Measurements from ENCODE around the gene NCDN.

The NCDN gene

GRCh38 chr1:35592991-35593769 is 35.6 kb downstream of the NCDN start:
- no peak for DNase-seq

GRCh38 chr1:35594005-35594760 is 36.6 kb downstream of the NCDN start:
- DNase-seq: no peak

DNA sequence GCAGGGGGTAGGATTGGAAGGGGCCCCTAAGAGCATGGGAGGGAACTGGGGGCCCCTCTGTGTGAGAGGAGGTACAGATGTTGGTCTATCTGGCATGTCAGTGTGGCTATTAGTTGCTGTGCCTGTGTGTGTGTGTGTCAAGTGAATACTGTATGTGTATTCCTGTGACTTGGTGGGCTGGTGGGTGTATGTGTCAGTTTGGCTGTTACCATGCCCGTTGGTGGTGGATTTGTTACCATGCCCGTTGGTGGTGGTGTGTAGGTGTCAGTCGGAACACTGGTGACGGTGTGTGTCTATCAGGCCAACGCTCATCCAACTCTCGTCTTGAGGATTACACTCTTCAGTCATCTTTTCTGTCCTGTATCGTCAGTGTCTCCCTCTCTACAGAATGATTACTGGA is 38.1 kb downstream of the NCDN start:
- DNase-seq: no peak

- DNase-seq: no peak
Observed at GRCh38 chr1:35597870-35598269, 40.3 kb downstream of the NCDN start.

- no peak for DNase-seq
Observed at GRCh38 chr1:35598895-35599294, 41.3 kb downstream of the NCDN start.

GRCh38 chr1:35599411-35599810 is 41.8 kb downstream of the NCDN start:
- DNase-seq: no peak

DNA sequence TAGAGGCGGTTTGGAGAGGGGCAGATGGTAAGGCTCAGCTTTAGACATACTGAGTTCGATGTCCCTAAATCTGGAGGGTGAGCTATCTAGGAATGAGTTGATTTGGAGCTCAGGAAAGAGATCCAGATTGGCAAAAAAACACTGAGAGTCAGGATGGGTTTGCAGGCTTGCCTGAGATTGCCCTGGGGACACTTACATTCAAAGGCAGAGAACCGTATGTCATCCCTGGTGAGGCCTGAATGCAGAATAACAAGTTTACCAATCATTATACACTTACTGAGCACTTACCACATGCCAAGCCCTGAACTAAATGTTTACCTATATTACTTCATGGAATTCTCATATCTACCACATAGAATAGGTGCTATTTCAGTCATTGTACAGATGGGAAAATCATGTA is 43.0 kb downstream of the NCDN start:
- DNase-seq: no peak

GRCh38 chr1:35603468-35603867 is 45.9 kb downstream of the NCDN start:
- DNase-seq: no peak

- DNase-seq: no peak
Observed at GRCh38 chr1:35603941-35604340, 46.3 kb downstream of the NCDN start.

DNA sequence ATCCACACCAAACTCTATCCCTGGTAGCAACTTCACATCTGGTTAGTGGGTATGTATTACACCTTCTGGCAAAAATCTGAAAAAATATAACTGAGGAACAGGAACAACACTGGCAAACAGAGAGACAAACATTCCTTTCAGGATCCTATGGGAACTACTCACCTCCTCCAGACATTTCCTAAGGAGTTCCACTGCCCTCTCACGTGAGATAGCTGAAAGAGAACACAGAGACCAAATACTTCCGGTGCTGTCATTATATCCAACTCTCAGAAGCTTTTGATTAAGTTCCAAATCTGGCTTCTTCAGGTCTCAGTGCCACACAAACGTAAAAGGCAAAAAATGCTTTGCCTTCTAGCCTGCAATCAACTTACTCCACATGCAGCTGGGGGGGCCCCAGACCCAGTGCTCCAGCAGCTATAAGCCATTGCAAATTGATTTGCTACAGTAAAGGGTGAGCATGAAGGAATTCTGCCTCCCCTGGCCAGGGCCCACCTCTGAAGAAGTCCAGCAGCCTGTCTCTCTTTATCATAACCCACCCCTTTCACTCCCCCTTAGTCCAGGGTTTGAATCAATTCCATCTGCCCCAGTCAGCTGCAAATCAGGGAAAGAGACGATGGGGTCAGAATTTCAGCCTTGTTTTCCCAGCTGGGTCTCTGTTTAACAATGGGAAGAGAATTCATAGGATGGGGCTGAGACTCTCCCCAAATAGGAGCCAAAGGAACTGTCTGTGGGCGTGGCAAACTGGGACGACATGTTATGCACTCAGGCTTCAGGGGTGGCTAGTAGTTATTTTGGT is 47.7 kb downstream of the NCDN start:
- DNase-seq: no peak

- DNase-seq: no peak
Observed at GRCh38 chr1:35605867-35606182, 48.2 kb downstream of the NCDN start.

DNA sequence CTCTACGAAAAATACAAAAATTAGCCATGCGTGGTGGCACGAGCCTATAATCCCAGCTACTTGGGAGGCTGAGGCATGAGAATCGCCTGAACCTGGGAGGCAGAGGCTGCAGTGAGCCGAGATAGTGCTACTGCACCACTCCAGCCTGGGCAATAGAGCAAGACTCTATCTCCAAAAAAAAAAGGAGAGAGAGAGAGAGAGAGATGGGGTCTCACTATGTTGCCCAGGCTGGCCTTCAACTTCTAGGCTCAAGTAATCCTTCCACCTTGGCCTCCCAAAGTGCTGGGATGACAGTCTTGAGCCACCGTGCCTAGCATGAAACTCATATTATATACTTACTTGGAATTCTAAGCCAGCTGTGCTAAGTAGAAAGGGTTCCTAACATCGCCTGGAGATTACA is 54.1 kb downstream of the NCDN start:
- DNase-seq: no peak

- no peak for DNase-seq
Observed at GRCh38 chr1:35615440-35615839, 57.8 kb downstream of the NCDN start.

Data from bone marrow (tissue), 2 donors.